Parathyroid adenoma (tissue), 2 donors: Measurements from ENCODE around the gene SLC39A11.

Experiments
- H2AFZ ChIP-seq: fragments of 300-600 bp; sonication (generic); one replicate; pipeline ENCODE4 v1.7.0; 2017; ENCODE audit warnings: antibody characterized with exemption, mild to moderate bottlenecking
- H3K27ac ChIP-seq: fragments of 300-600 bp; sonication (generic); one replicate; pipeline ENCODE4 v1.7.0; 2017
- H3K27me3 ChIP-seq: fragments of 300-600 bp; sonication (generic); one replicate; pipeline ENCODE4 v1.7.0; 2017; ENCODE audit warnings: low read length; ENCODE audit not compliant: control insufficient read depth, insufficient read depth
- H3K36me3 ChIP-seq: fragments of 300-600 bp; sonication (generic); one replicate; pipeline ENCODE4 v1.7.0; 2017; ENCODE audit warnings: low read length; ENCODE audit not compliant: control insufficient read depth, insufficient read depth
- H3K4me1 ChIP-seq: fragments of 300-600 bp; sonication (generic); one replicate; pipeline ENCODE4 v1.7.0; 2017; ENCODE audit warnings: control low read depth
- H3K4me2 ChIP-seq: fragments of 300-600 bp; sonication (generic); one replicate; pipeline ENCODE4 v1.7.0; 2017; ENCODE audit warnings: low read length
- H3K4me3 ChIP-seq: fragments of 300-600 bp; sonication (generic); one replicate; pipeline ENCODE4 v1.7.0; 2017; ENCODE audit warnings: low read depth, low read length
- H3K79me2 ChIP-seq: fragments of 300-600 bp; sonication (generic); one replicate; pipeline ENCODE4 v1.7.0; 2017; ENCODE audit warnings: control low read depth
- H3K9ac ChIP-seq: fragments of 300-600 bp; sonication (generic); one replicate; pipeline ENCODE4 v1.7.0; 2017; ENCODE audit warnings: mild to moderate bottlenecking
- H3K9me3 ChIP-seq: fragments of 300-600 bp; sonication (generic); one replicate; pipeline ENCODE4 v1.7.0; 2017; ENCODE audit warnings: low read length; ENCODE audit not compliant: control insufficient read depth
- TF ChIP-seq, protein P1 (sequence below): fragments of 300-600 bp; sonication (generic); IDR thresholded peaks from one replicate; pipeline ENCODE4 v1.7.0; 2017; ENCODE audit warnings: antibody characterized with exemption, mild to moderate bottlenecking
- donor health status: primary hyperparathyroidism.

Gene SLC39A11

DNA sequence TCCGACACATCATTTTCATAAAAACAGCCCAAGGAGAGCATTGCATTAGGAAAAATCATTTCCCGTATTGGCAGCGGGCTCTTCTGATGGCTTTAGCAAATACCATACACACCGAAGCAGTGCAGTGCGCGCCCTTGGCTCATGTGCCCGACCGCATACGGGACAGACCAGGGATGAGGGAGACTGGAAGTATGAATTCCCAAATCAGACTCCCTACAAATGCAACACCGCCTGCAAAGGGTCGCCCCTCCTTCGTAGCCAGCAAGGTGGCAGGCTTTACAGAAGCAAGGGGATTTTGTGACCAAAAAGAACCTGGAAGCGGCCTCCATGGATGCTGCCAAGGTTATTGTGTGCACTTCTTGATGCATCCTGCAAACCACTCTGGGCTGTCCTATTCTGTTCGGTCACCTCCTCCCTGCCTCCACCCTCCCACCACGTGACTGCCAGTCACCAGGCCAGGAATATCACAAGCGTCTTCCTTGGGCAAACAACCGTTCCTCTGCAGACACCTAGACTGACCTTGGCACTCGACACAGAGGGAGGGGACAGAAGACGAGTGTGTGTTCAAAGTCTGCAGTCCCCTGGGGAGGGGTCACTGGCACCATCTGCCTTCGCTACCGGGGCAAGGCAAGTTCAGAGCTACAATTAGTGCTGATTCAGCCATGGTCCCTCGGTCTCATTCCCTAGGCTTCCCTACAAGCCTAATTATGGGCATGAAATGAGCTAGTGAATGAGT, 460.4 kb downstream of the SLC39A11 start:
- H3K27ac ChIP-seq: no peak overlapping the region
- no peak overlapping the region for H3K9ac ChIP-seq

DNA sequence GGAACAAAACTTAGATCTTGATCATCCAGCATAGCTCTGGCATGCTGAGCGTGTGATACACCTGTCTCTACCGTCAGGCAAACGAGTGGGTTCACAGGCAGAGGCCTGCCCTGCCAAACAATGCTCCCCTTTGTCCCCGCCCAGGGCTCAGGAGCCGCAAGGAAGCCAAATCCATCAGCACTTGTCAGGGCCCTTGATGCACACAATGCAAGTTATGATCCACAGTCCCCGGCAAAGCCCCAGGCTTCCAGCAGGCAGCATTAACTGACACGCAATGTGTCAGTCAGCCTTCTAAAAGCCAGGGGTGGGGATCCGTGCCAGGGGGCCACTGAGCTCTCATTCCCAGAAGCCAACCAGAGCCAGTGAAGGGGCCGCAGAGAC, 460.9 kb downstream of the SLC39A11 start:
- Histone ChIP-seq H3K27me3 (no peaks in the 10 kb centered on the region), H2AFZ (no peak overlapping the region), H3K4me2 (no peak overlapping the region), H3K36me3 (no peaks in the 10 kb centered on the region), H3K9ac (no peak overlapping the region), H3K4me1 (no peaks in the 10 kb centered on the region), H3K9me3 (no peaks in the 10 kb centered on the region), H3K4me3 (no peak overlapping the region), H3K79me2 (no peaks in the 10 kb centered on the region), H3K27ac (no peak overlapping the region)
- TF ChIP-seq, protein P1, sequence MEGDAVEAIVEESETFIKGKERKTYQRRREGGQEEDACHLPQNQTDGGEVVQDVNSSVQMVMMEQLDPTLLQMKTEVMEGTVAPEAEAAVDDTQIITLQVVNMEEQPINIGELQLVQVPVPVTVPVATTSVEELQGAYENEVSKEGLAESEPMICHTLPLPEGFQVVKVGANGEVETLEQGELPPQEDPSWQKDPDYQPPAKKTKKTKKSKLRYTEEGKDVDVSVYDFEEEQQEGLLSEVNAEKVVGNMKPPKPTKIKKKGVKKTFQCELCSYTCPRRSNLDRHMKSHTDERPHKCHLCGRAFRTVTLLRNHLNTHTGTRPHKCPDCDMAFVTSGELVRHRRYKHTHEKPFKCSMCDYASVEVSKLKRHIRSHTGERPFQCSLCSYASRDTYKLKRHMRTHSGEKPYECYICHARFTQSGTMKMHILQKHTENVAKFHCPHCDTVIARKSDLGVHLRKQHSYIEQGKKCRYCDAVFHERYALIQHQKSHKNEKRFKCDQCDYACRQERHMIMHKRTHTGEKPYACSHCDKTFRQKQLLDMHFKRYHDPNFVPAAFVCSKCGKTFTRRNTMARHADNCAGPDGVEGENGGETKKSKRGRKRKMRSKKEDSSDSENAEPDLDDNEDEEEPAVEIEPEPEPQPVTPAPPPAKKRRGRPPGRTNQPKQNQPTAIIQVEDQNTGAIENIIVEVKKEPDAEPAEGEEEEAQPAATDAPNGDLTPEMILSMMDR: no peak

More for the DNA sequence above, 460.4 kb downstream of the SLC39A11 start:
- H3K79me2 ChIP-seq: no peaks in the 10 kb centered on the region
- H3K4me1 ChIP-seq: no peaks in the 10 kb centered on the region
- H3K27me3 ChIP-seq: no peaks in the 10 kb centered on the region
- no peaks in the 10 kb centered on the region for H3K36me3 ChIP-seq
- no peak overlapping the region for H3K4me3 ChIP-seq
- TF ChIP-seq, protein P1: no peak
- no peaks in the 10 kb centered on the region for H3K9me3 ChIP-seq
- H2AFZ ChIP-seq: no peak overlapping the region
- no peak overlapping the region for H3K4me2 ChIP-seq

DNA sequence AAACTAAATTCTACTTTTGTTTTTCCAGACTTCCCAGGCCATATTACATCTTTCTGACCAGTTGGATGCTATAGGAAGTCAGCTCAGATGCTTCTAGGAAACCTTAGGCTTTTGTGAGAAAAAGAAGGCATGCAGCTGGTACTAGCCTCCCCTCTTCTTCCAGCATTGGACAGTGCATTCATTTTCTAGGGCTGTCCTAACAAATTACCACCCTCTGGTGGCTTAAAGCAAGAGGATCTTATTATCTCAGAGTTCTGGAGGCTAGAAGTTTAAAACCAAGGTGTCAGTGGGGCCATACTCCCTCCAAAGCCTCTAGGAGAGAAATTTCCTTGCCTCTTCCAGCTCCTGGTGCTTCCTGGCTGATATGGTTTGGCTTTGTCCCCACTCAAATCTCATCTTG, 467.8 kb downstream of the SLC39A11 start:
- Histone ChIP-seq H2AFZ (no peak overlapping the region), H3K27me3 (peaks cover 3% of the 10 kb centered on the region), H3K27ac (no peak overlapping the region), H3K9me3 (no peaks in the 10 kb centered on the region), H3K4me2 (no peak overlapping the region), H3K79me2 (no peaks in the 10 kb centered on the region), H3K9ac (no peak overlapping the region), H3K4me3 (no peak overlapping the region), H3K4me1 (no peaks in the 10 kb centered on the region), H3K36me3 (no peaks in the 10 kb centered on the region)
- TF ChIP-seq, protein P1: no peak

DNA sequence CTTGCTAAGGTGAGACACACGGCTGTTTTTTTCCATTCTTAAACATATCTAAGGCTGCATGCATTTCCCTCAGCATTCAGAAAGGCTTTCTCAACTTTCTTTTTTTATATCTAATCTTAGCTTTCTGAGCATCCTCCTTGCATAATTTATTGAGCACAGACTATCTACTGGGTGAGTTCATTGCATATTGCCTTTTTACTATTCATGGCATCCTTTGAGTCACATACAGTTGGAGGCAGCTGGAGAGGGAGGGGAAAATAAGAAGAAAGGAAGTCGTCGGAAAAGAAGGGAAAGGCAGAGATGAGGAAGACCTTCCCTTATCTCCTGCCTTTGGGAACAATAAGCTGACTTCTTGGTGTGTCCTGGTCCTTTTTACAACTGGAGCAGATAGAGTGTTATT, 468.3 kb downstream of the SLC39A11 start:
- TF ChIP-seq, protein P1: no peak
- Histone ChIP-seq H3K27ac (no peak overlapping the region), H3K4me2 (no peak overlapping the region), H3K4me1 (no peaks in the 10 kb centered on the region), H3K9me3 (no peaks in the 10 kb centered on the region), H3K4me3 (no peak overlapping the region), H3K36me3 (no peaks in the 10 kb centered on the region), H2AFZ (no peak overlapping the region), H3K79me2 (no peaks in the 10 kb centered on the region), H3K27me3 (peaks cover 3% of the 10 kb centered on the region), H3K9ac (no peak overlapping the region)
